Measurements from ENCODE around the gene GPR87. TPM values are rescaled to one million over a fixed set of nuclear protein-coding genes. Genes with fewer than 3 reads are reported as not detected.

The GPR87 gene
- total RNA-seq, 1 donor from 2014 or later: not detected

DNA sequence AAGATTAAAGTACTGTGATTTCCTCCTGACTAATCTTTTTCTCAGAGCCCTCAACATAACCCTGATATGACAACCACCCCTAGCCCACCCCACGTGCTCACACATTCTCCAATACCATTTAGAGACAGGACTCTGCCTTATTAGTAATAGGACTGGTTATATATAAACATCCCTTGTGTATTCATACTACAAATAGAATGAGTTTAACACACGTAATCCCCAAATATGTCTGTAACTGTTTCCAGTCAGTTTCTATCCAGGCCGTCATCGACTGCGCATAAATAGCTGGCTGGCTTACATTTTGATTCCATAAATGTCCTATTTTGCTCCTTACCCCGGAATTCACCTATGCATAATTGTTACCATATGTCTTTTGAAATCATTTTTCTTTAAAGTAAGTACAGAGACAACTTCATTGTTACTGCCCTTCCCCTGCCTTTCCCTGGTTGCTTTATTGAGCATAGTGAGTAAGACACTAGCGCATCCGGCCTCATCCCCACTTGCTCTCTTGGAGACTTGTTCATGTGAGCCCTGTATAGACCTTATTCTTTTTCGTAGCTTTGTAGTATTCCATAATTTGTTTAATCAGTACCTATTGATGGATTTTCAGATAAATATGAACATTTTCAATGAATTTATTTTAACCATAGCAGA lies 34.8 kb downstream of the GPR87 start:
- DNase-seq: no peak

DNA sequence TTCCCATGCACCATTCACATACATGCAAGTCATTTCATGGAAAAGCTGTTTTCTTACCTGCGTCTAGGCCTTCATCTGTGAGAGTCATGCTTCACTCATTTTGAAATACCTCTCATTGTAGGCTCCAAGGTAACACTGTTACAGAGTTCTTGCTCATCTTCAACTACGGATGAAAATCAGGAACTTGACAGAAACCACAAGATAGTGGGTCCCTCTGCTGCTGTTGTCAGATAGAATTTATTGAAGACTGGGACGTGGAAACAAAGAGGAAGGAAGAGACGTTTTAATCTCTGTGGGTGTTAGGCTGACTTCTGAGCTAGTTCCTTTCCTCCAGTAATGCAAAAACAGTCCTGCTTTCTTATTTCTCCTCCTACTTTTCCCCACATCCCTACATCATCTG lies 38.4 kb downstream of the GPR87 start, which contains the start of gene P2RY14:
P2RY14 (minus strand) TSS at position 313 of the 400 bp plus-strand sequence. CDS start 64,226 bp downstream, outside the sequence.
- DNase-seq: no peak

DNA sequence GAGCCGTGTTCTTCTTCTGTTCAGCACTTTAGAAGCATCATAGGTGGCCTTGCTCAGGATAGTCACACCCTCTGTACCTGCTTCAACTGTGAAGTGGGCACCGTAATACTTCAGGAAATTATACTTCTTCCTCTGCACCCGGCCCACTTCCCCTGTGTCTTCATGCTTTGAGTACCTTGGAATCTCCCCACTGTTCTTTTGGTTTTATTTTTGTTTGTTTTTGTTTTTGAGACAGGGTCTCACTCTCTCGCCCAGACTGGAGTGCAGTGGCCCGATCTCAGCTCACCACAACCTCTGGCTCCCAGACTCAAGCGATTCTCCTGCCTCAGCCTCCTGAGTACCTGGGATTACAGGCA lies 40.0 kb downstream of the GPR87 start:
- no peak for DNase-seq

DNA sequence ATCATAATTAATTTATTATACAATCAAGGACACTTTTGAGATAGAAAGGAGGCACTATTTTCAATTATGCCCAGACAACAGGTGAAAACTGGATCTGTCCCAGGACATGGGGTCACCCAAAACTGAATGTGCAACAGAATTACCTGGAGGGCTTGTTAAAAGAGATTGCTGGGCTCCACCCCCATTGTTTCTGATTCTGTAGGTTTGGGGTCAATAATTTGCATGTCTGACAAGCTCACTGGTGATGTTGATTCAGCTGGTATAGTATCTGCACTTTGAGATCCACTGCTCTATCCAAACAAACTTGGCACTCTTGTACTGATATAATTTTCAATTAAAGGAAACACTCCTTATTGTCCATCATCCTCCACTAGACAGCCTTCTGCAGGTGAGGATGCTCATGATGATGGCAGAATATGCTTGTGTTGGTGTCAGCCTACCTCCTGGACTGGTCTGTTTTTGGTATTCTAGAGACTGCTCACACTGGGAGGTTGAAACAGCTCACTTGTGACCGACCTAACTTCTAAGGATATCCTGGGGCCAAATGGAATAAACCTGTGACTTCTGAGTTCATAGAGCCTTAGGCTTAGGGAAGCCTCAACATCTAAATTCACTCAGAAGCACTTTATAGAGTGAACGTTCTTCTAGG lies 40.5 kb downstream of the GPR87 start:
- no peak for DNase-seq

DNA sequence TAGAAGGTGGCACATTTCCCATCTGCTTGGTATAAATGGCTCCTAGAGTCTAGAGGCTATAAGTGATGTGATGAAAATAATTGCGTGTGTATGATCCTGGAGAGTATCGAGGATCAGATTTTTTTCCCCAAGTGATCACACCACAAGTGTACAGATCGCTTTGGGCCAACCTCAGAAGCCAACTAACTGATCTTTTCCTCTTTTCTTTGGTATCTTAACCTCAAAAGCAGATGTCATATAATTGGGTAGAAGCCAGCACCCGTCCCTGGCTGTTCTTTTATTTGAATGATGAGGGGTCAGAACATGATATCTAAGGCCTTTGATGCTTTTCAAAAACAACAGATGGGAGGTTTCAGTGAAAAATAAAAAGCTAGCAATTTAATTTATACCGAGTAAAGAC lies 41.5 kb downstream of the GPR87 start:
- no peak for DNase-seq

DNA sequence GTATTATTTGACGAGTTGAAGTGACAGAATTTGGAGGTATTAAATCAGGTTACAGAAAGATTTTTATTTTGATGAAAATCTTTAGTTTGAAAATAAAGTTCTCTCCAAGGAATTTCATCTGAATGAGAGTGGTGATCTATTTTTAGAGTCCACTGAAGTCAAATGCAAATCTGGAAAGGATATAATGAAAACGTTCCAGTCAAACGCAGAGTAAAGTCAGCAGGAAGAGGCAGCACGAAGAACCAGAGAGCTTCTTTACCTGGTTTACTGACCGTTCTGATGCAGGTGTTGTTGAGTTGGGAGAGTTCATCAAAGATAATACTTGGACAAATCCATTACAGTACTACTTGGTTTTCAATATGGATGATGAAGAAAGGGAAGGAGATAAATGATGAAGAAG lies 47.0 kb downstream of the GPR87 start:
- no peak for DNase-seq

DNA sequence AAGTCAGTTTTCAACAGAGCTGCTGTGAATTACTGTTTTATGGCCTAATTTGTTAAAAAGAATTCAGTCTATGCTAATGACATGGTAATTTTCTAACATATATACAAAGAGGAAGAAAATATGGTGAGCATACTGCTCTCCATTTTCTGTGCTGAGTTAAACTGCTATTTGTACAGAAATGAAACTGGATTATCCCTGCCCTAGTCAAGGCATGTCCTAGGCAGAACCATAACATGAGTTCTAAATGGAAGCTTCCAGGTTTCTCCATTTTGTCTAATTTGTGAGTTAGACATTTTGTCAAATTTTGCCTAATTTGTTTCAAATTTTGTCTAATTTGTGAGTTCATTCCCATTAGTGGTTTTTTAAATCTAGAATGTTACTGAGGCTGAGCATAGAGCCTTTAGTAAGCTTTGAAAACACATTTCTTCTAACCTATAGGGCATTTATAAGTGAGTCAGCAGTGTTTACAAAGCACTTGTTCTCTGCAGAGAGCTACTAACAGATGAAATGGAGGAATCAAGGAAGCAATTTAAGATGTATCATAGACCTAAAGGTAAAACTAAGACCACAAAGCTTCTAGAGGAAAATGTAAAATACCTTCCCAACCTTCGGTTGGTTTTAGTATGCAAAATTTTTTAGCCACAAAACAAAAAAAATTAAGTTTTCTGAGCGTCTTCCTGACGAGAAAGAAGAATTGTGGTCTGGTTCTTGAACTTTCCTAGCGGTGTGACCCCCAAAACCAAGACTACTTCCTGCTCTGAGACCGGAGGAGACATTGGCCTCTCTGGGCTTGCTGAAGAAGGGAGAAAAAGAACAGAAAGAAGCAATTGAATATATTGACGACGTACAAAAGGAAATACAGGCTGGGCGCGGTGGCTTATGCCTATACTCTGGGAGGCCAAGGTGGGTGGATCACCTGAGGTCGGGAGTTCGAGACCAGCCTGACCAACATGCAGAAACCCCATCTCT lies 48.1 kb downstream of the GPR87 start:
- no peak for DNase-seq

DNA sequence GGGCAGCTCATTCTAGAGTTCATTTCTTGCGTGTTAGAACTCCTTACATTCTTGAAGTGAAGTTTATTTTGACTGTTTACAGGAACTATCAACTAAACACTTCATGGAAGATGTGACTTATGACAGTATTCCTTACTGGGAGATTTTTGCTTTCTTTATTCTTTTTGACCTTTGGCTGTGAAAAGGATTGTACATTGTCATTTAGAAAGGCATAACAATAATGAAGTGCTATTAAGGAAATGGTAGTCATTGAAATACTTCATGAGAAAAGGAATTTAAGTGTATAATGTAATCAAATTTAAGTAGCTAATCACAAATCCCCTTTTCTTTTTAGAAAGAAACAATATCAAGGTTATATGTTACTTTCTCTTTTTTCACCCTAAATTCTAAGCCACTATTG lies 49.6 kb downstream of the GPR87 start:
- DNase-seq: no peak

DNA sequence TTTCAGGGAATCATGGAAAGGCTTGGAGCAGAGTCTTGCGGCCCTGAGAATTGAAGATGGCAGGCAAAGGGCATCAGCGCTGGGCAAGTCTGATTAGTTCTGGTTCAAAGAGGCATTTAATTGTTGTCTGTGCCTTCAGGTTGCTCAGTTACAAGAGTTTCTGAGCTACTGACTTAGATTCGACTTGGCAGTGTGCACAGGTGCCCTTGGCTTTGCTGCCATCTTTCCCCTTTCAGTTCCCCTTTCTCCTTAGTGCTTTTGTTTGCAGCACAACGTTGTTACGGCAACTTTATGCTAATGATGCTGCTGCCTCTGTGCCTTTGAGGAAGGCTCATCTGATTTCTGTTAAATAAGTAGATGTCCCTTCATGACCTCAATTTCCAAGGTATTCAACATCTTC lies 50.8 kb downstream of the GPR87 start:
- no peak for DNase-seq

DNA sequence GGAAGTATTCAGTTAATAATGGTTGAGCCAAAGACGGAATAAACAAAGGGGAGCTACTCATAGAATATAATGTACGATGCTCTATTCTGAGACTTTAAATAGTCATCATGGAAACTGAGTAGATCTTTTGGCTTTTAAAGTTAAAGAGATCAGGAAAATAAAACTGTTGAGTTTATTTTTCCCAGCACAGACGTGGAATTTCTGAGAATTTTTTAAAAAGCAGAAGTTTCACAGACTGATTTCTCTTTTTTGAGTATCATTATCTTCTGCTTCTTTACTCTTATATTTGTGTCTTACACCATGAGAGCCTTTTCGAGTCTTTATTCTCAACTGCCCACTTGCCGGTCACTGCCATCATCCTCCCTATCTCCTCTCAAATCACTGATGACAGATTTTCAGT lies 51.5 kb downstream of the GPR87 start:
- DNase-seq: no peak

DNA sequence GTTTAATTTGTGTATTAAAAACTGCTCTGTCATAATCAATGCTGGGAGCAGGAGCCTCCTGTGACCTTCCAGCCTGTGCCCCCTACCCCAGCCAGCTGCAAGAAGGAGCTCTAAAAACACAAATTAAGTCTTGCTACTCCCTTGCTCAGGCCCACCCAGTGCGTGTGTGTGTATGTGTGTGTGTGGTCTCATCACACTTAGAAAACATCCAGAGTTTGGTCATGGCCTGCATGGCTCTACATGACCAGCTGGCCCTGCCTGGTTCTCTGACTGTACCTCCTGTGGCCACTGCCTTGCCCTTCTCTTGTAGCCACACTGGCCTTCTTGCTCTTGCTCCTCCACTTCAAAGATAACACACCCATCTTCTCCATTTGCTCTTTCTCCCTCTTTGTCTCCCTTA lies 52.0 kb downstream of the GPR87 start:
- DNase-seq: no peak

DNA sequence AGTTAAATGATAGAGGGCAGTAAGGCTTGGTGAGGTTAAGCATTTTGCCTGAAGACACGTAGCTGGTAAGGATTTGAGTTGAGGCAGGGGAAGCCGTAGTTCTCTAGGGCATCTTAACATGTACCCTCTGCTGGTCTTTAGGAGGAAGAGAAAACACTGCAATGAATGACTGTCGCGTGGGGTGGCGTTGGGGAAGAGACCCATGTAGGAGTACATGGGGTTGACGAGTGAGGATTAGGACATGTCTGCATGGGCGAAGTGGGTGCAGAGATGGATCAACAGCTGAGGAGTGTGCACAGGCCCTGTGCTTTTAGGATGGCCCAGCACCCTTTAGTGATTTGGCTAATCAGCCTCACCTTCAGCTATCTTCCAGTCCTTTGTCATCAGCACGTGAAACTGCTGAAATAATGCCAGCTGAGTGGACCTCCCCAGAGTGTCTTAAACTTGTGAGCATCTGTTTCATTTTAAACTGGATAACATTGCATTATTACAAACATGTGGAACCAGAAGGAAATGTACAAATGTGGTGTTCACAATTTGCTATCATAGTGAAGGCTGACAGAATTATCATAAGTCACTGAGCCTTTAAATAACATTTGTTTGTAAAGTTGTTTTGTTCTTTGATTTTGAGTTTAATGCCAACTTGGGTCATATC lies 53.6 kb downstream of the GPR87 start:
- no peak for DNase-seq

DNA sequence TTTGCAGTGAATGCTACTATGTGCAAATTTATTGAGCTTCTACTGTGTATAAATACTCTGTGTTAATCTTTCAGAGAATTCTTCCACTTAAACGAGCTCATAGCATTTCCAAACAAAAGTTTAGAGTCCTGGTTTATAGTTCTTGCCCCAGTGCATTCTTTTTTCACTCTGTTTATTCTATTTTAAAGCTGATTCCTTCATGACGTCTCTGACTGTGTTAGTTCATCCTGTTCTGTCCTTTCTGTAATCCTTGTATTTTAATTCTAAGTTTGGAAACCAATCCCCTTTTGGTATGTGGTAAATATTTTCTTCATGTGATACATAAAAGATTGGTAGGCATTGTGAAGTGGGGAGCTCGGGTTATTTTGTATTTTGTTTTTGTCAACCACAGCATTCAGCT lies 57.0 kb downstream of the GPR87 start:
- DNase-seq: no peak

DNA sequence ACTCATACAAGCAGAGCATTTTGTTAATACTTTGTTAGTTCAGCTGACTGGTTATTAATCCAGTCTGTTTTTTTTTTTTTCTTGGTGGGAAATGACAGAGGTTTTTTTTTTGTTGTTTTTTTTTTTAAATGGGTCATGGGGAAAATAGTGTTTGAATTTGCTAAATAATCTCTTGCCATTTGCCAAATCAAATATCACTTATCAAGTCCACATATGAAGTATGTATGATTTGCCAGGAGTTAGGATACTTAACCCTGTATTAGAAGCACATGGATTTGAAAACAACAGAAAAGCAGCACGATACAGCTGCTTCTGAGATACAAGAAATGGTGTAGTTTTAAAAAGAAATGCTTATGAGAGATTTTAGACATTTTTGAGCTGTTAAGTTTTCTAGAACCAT lies 59.9 kb downstream of the GPR87 start:
- no peak for DNase-seq

DNA sequence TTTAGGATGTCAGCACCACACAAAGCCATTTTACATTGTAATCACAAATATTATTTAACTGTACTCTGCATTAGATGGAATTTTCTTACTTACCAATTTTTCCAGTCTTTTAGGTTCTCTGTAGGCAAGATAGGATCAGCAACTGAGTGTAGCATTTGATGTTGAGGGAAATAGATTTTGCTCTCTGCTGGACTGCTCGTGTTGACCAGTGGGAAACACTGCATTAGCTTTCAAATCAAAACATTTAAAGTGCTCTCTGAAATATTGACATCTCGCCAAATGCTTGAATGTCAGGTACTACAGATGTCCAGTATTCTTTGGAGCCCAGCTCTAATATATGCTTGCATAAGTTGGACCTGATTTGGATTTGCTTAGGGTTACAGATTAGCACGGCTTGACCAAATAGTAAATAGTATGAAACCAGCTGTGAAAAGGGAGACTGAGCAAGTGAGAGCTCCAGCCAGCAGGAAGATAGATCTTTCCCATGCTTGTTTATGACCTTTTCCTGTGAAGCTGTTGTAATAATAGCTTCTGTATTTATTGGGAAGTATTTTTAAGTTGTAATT lies 67.8 kb downstream of the GPR87 start:
- DNase-seq: no peak

Other genes with a start within 250 kb of the GPR87 start
- gene MED12L, start 231.2 kb downstream of the GPR87 start, total RNA-seq: under 0.01 and 0.05 TPM in 2 replicates
- gene GPR171, start 113.6 kb downstream of the GPR87 start, total RNA-seq: not detected in 2 replicates
- gene P2RY14, start 38.3 kb downstream of the GPR87 start, total RNA-seq: not detected in 2 replicates
- gene P2RY13, start 12.7 kb upstream of the GPR87 start, total RNA-seq: not detected in 2 replicates
- not detected in 2 replicates for gene P2RY12, start 67.9 kb upstream of the GPR87 start, total RNA-seq
- under 0.01 and 0.05 TPM in 2 replicates for gene IGSF10, start 144.2 kb upstream of the GPR87 start, total RNA-seq